ENCODE data around the gene GTF3C1.

Gene GTF3C1

DNA sequence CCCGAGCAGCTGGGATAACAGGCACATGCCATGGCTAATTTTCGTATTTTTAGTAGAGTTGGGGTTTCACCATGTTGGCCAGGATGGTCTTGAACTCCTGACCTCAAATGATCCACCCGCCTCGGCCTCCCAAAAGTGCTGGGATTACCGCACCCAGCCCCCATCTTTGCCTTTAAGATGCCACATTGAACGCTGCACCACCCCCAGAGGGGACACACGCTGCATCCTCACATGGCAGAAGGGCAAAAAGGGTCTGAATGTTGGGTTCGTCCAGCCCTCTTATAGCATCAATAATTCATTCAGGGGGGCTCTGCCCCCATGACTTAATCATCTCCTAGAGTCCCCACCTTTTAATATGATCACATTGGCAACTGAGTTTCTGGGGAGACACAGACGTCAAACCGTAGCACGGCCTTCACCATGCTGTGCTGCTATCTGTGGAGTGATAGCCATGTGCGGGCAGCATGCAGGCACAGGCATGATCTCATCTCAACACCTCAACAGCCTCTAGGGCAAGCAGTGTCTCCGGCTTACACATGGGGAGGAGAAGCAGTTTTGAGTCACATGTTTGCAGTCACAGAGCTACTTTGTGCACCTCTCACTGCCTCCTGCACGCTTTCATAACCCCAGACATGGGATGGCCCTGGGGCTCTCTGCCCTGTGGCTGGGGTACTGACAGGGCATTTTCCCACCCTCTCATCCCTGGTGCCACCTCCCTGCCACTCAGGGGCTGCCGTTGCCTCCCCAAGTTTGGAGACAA lies 117.8 kb downstream of the GTF3C1 start:
- no peaks in the 10 kb centered on the region for H3K4me1 ChIP-seq (ENCODE audit: insufficient read depth, low read length)
- H3K27me3 ChIP-seq (ENCODE audit: insufficient read depth, low read length), result no peaks in the 10 kb centered on the region
- no peak overlapping the region for H3K27ac ChIP-seq (ENCODE audit: low read length)
- H3K9me3 ChIP-seq (ENCODE audit: insufficient read depth, low read depth, low read length), result no peaks in the 10 kb centered on the region
- no peaks in the 10 kb centered on the region for H3K36me3 ChIP-seq (ENCODE audit: insufficient read depth, low read depth, low read length)
- H3K4me3 ChIP-seq (ENCODE audit: low read length), result no peak overlapping the region
- H3K9ac ChIP-seq (ENCODE audit: low read depth, low read length), result no peak overlapping the region

DNA sequence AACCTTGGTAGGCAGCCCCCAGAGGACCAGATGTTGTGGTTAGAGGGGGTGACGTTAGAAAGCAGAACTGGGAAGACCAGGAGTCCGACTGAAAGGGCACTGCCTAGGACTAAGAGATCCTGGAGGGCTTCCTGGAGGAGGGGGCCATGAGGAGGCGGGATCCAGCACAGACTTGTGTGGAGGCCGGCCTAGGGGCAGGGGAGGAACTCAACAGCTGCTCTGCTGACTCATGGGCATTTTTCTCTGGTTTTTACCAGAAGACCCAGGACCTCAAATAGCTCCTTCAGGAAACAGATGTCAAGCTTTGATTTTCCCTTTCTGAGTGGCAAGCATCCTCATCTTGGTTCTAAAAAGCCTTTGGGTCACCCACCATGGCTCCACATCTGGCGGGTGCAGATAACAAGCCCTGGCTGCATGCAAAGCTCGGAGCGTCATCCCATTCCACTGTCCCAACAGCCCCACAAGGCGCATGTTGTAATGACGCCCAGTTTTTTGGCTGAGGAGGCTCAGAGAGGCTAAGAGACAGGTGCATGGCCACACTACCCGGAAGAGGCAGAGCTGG lies 118.7 kb downstream of the GTF3C1 start:
- H3K36me3 ChIP-seq (ENCODE audit: insufficient read depth, low read depth, low read length), result no peaks in the 10 kb centered on the region
- H3K9ac ChIP-seq (ENCODE audit: low read depth, low read length), result no peak overlapping the region
- H3K4me3 ChIP-seq (ENCODE audit: low read length), result no peak overlapping the region
- no peaks in the 10 kb centered on the region for H3K27me3 ChIP-seq (ENCODE audit: insufficient read depth, low read length)
- H3K27ac ChIP-seq (ENCODE audit: low read length), result no peak overlapping the region
- H3K4me1 ChIP-seq (ENCODE audit: insufficient read depth, low read length), result no peaks in the 10 kb centered on the region
- H3K9me3 ChIP-seq (ENCODE audit: insufficient read depth, low read depth, low read length), result 0 out of 2 replicates have a peak, but pooled peaks cover 4% of the 10 kb centered on the region

DNA sequence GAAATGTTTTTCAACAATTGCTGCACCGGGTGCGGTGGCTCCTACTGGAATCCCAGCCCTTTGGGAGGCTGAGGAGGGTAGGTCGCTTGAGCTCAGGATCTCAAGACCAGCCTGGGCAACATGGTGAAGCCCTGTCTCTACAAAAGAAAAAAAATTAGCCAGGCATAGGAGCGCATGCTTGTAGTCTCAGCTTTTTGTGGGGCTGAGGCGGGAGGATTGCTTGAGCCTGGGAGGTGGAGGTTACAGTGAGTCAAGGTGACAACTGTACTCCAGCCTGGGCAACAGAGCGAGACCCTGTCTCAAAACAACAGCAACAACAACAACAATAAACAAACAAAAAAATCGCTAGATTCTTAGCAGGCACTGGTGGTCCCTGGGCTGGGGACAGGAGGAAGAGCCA lies 119.2 kb downstream of the GTF3C1 start:
- H3K4me3 ChIP-seq (ENCODE audit: low read length), result no peak overlapping the region
- H3K9ac ChIP-seq (ENCODE audit: low read depth, low read length), result no peak overlapping the region
- no peaks in the 10 kb centered on the region for H3K4me1 ChIP-seq (ENCODE audit: insufficient read depth, low read length)
- H3K9me3 ChIP-seq (ENCODE audit: insufficient read depth, low read depth, low read length), result 0 out of 2 replicates have a peak, but pooled peaks cover 4% of the 10 kb centered on the region
- no peak overlapping the region for H3K27ac ChIP-seq (ENCODE audit: low read length)
- H3K36me3 ChIP-seq (ENCODE audit: insufficient read depth, low read depth, low read length), result no peaks in the 10 kb centered on the region
- no peaks in the 10 kb centered on the region for H3K27me3 ChIP-seq (ENCODE audit: insufficient read depth, low read length)

DNA sequence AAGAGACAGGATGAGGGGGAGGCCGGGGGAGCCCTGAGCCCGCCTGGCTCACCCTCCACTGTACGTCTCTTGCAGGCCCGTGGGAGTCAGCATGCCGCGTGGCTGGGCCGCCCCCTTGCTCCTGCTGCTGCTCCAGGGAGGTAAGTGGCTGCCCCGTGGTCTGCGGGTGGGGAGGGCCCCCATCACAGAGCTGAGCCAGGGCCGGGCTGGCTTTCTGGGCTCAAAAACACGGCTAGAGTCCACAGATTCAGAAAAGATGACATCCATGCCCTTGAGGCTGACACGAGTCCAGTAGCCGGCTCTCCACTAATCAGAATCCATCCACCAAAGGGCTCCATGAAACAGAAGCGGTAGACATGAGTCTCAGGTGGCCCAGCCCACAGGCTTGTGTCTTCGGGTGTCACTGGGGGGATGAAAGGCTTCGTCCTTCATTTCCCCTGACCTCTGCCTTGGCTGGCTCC lies 119.7 kb downstream of the GTF3C1 start:
- Histone ChIP-seq H3K4me3 (ENCODE audit: low read length) (no peak overlapping the region), H3K4me1 (ENCODE audit: insufficient read depth, low read length) (no peaks in the 10 kb centered on the region), H3K36me3 (ENCODE audit: insufficient read depth, low read depth, low read length) (no peaks in the 10 kb centered on the region), H3K27ac (ENCODE audit: low read length) (no peak overlapping the region), H3K27me3 (ENCODE audit: insufficient read depth, low read length) (no peaks in the 10 kb centered on the region), H3K9ac (ENCODE audit: low read depth, low read length) (no peak overlapping the region), H3K9me3 (ENCODE audit: insufficient read depth, low read depth, low read length) (0 out of 2 replicates have a peak, but pooled peaks cover 4% of the 10 kb centered on the region)

DNA sequence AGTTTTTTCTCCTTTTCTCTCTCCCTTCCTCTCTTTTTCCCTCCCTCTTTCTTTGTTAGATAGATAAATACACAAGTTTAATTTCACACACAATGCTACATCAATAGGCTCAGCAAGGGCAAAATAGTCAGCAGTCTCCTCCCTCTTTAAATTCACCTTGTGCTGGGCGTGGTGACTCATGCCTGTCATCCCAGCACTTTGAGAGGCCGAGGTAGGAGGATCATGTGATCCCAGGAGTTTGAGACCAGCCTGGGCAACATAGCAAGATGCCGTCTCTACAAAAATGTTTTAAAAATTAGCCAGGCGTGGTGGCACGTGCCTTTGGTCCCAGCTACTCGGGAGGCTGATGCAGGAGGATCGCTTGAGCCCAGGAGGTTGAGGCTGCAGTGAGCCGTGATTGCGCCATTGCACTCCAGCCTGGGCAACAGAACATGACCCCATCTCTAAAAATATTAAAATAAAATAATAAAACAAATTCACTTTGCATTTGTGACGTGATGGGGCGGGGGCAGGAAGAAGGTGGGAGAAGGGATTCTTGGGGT lies 120.3 kb downstream of the GTF3C1 start:
- no peaks in the 10 kb centered on the region for H3K27me3 ChIP-seq (ENCODE audit: insufficient read depth, low read length)
- H3K9me3 ChIP-seq (ENCODE audit: insufficient read depth, low read depth, low read length), result 0 out of 2 replicates have a peak, but pooled peaks cover 4% of the 10 kb centered on the region
- H3K4me1 ChIP-seq (ENCODE audit: insufficient read depth, low read length), result no peaks in the 10 kb centered on the region
- H3K27ac ChIP-seq (ENCODE audit: low read length), result no peak overlapping the region
- no peak overlapping the region for H3K4me3 ChIP-seq (ENCODE audit: low read length)
- H3K36me3 ChIP-seq (ENCODE audit: insufficient read depth, low read depth, low read length), result no peaks in the 10 kb centered on the region
- H3K9ac ChIP-seq (ENCODE audit: low read depth, low read length), result no peak overlapping the region

DNA sequence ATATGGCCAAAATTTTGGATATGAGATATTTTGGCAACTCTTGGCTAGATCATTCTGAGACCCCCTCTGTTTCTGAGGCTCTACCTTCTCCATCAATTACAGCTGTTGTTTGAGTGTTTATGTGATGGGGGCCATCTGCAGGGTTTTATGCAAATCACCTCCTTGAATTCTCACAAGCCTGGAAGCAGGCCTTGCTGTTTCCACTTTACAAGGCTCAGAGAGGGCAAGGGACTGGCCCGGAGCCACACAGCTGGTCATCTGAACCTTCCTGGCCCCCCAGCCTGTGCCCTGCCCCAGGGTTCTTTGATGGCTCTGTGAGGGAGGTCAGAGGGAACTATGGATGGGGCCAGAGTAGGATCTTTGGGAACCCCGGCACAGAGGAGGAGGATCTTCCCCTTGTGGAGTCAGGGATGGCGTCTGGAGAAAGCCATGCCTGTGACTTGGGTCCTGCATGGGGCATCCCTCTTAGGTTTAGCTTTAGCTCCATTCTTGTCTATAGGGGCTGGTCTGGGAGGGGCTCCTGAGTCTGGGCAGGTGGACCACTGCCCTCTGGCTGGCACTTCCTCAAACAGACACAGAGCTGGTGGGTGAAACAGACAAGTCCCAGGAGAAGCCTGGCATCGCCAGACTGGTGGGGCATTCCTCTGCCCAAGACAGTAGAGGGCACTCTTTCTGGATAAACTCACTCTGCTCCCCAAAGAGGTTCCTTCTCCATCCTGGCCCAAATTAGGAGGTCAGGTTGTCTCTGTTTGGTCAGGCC lies 121.5 kb downstream of the GTF3C1 start:
- Histone ChIP-seq H3K27ac (ENCODE audit: low read length) (no peak overlapping the region), H3K9ac (ENCODE audit: low read depth, low read length) (no peak overlapping the region), H3K4me3 (ENCODE audit: low read length) (no peak overlapping the region), H3K36me3 (ENCODE audit: insufficient read depth, low read depth, low read length) (no peaks in the 10 kb centered on the region), H3K27me3 (ENCODE audit: insufficient read depth, low read length) (no peaks in the 10 kb centered on the region), H3K9me3 (ENCODE audit: insufficient read depth, low read depth, low read length) (0 out of 2 replicates have a peak, but pooled peaks cover 4% of the 10 kb centered on the region), H3K4me1 (ENCODE audit: insufficient read depth, low read length) (no peaks in the 10 kb centered on the region)

DNA sequence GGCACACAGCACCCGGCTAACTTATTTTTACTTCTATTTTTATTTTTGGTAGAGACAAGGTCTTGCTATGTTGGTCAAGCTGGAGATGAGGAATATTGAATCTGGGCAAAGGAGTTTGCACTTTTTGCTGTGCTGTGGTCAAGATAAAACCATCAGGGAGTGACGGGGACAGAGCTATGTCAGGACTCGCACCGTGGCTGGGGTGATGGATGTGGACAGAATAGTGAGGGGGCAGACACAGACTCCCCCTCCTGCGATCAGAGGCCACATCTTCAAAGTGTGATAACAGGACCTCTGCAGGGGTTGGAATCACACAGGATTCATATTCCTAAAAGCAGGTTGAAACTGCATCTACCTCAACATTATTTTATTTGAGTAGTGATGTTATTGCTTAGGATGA lies 122.2 kb downstream of the GTF3C1 start:
- no peak overlapping the region for H3K4me3 ChIP-seq (ENCODE audit: low read length)
- H3K27me3 ChIP-seq (ENCODE audit: insufficient read depth, low read length), result no peaks in the 10 kb centered on the region
- no peaks in the 10 kb centered on the region for H3K36me3 ChIP-seq (ENCODE audit: insufficient read depth, low read depth, low read length)
- H3K27ac ChIP-seq (ENCODE audit: low read length), result no peak overlapping the region
- H3K9me3 ChIP-seq (ENCODE audit: insufficient read depth, low read depth, low read length), result peaks cover 11% of the 10 kb centered on the region; the same call in 1 of the 2 replicates
- H3K4me1 ChIP-seq (ENCODE audit: insufficient read depth, low read length), result no peaks in the 10 kb centered on the region
- H3K9ac ChIP-seq (ENCODE audit: low read depth, low read length), result no peak overlapping the region

DNA sequence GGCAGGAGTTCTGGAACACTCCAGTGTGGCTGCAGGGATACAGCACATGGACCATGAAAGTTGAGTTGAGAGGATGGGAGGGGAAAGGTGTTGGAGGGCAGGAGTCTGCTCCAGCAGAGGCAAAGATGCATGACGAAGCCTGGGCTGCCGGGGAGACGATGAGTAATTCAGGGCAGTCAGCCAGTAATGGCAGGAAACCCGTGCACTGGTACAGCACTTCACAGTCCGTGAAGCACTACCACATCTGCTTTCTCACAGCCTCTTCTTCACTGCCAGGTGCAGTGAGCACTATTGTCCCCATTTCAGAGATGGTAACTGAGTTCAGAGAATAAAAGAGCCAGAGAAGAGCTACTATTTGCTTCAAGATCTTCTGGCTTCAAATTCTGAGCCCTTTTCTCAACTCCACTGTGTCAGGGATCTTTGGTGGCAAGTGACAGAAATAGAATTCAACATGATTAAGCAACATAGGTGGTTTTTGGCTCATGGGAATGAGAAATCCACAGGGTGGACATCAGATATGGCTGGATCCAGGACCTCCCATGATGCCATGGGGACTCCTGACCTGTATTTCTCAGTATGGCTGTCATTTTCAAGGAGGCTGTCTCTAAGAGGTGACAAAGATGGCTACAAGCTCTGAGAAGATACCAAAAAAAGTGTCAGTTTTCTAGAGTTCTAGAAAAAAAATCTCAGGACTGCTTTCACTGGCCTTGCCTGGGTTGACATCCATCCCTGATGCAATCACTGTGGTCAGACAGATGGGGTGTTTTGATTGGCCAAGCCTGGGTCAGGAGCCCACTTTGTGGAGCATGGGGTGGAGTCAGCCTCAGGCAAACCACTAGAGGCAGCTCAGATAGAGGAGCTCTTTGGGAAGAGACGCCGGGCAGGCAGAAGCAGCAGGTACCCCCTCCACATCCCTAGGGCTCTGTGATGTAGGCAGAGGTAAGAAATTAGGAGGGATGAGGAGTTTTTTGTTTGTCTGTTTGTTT lies 123.0 kb downstream of the GTF3C1 start:
- no peaks in the 10 kb centered on the region for H3K27me3 ChIP-seq (ENCODE audit: insufficient read depth, low read length)
- no peak overlapping the region for H3K27ac ChIP-seq (ENCODE audit: low read length)
- no peak overlapping the region for H3K9ac ChIP-seq (ENCODE audit: low read depth, low read length)
- H3K9me3 ChIP-seq (ENCODE audit: insufficient read depth, low read depth, low read length), result peaks cover 19% of the 10 kb centered on the region
- H3K36me3 ChIP-seq (ENCODE audit: insufficient read depth, low read depth, low read length), result no peaks in the 10 kb centered on the region
- H3K4me1 ChIP-seq (ENCODE audit: insufficient read depth, low read length), result no peaks in the 10 kb centered on the region
- no peak overlapping the region for H3K4me3 ChIP-seq (ENCODE audit: low read length)

DNA sequence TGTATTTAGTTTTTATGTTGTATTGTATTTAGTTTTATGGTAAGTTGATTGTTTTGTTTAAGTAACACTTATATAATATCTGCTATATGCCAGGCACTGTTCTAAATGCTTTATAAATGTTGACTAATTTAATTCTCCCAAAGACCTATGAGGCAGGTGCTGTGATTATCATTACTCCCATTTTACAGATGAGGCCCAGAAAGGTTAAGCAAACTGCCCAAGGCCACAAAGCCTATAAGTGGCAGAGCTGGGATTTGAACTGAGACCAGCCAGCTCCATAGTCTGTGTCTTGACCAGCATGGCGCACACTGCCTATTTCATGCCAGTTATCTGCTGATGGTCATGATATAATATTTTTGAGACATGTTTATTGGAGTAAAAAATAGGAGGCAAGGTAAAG lies 123.8 kb downstream of the GTF3C1 start:
- Histone ChIP-seq H3K4me3 (ENCODE audit: low read length) (no peak overlapping the region), H3K36me3 (ENCODE audit: insufficient read depth, low read depth, low read length) (no peaks in the 10 kb centered on the region), H3K27me3 (ENCODE audit: insufficient read depth, low read length) (no peaks in the 10 kb centered on the region), H3K27ac (ENCODE audit: low read length) (no peak overlapping the region), H3K9ac (ENCODE audit: low read depth, low read length) (no peak overlapping the region), H3K9me3 (ENCODE audit: insufficient read depth, low read depth, low read length) (peaks cover 26% of the 10 kb centered on the region), H3K4me1 (ENCODE audit: insufficient read depth, low read length) (no peaks in the 10 kb centered on the region)

DNA sequence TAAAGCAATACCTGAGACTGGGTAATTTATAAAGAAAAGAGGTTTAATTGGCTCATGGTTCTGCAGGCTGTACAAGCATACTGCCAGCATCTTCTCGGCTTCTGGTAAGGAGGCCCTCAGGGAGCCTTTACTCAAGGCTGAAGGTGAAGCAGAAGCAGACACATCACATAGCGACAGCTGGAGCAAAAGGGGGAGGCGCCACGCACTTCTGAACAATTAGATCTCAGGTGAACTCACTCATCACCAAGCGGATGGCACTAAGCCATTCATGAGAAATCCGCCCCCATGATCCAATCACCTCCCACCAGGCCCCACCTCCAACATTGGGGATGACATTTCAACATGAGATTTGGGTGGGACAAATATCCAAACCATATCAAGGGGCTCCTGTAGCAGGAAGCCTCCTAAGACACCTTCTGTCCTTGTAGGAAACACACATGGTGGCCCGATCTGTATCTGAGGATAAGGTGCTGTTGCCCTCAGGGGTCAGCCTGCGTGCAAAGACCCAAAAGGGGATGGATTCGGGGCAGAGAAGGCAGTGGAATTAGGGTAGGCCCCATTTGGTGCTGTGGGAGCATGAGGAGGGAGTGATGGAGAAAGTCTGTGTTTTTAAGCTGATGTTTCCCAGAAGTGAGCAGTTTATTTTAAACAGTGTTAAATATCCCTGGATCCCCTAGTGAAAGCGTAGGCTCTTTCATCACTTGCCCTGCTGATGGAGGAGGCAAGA lies 124.8 kb downstream of the GTF3C1 start:
- Histone ChIP-seq H3K9me3 (ENCODE audit: insufficient read depth, low read depth, low read length) (peaks cover 27% of the 10 kb centered on the region), H3K9ac (ENCODE audit: low read depth, low read length) (no peak overlapping the region), H3K4me3 (ENCODE audit: low read length) (no peak overlapping the region), H3K36me3 (ENCODE audit: insufficient read depth, low read depth, low read length) (no peaks in the 10 kb centered on the region), H3K27me3 (ENCODE audit: insufficient read depth, low read length) (no peaks in the 10 kb centered on the region), H3K27ac (ENCODE audit: low read length) (no peak overlapping the region), H3K4me1 (ENCODE audit: insufficient read depth, low read length) (no peaks in the 10 kb centered on the region)

Data from iPS-20b (cell line).